Psoas muscle (tissue), 8 donors: ENCODE measurements around the gene SLC7A6. TPM values are rescaled to one million over a fixed set of nuclear protein-coding genes. Genes with fewer than 3 reads are reported as not detected.

Experiments
- ATAC-seq, 4 donors: fragments of 200-7000 bp; cut with Tn5 transposase; one replicate each; pipeline ENCODE4 v1.9.1; 2020; ENCODE audit warnings: moderate library complexity in 3 of 4, mild to moderate bottlenecking in 2 of 4
- DNase-seq, 2 donors: peaks; one replicate each; pipeline ENCODE4 v3.0.0-alpha.2; 2020
- H3K27ac ChIP-seq: fragments of 200-600 bp; one replicate; pipeline ENCODE4 v1.8.0; 2022
- H3K27me3 ChIP-seq, 3 donors: fragments of 200-600 bp in 1 of 3; one replicate each; pipeline versions ENCODE4 v1.6.1 to v1.8.0; 2013 to 2022; ENCODE audit warnings: low read length in 2 of 3, mild to moderate bottlenecking in 2 of 3, moderate library complexity in 1 of 3; ENCODE audit not compliant: insufficient read depth in 3 of 3
- H3K36me3 ChIP-seq, 2 donors: fragments of 200-600 bp in 1 of 2; one replicate each; pipeline versions ENCODE4 v1.6.1 to v1.8.0; 2013 to 2022; ENCODE audit warnings: low read depth in 1 of 2, mild to moderate bottlenecking in 1 of 2, moderate library complexity in 1 of 2; ENCODE audit not compliant: insufficient read depth in 1 of 2
- H3K4me1 ChIP-seq: fragments of 200-600 bp; one replicate; pipeline ENCODE4 v1.8.0; 2022
- H3K4me3 ChIP-seq: fragments of 200-600 bp; one replicate; pipeline ENCODE4 v1.8.0; 2022; ENCODE audit warnings: mild to moderate bottlenecking
- H3K9me3 ChIP-seq: fragments of 200-600 bp; one replicate; pipeline ENCODE4 v1.8.0; 2022
- CTCF ChIP-seq: fragments of 200-600 bp; IDR thresholded peaks from one replicate; pipeline ENCODE4 v1.8.0; 2022; ENCODE audit warnings: antibody characterized with exemption
- WGBS, 3 donors: extraction: QIAGEN DNeasy Blood & Tissue Kit; methylation state at CpG; one replicate each; pipeline versions ENCODE4 v1.1.6 to v1.1.7; 2013; 5-methylcytosine and 5-hydroxymethylcytosine counted together
- intact Hi-C, 2 donors: fragments of 100-400 bp; cut with DNase I; formaldehyde crosslinking; loops; one replicate each; pipeline versions ENCODE4 v1.11.0 to v1.14.2; 2022
- polyA plus RNA-seq, 3 donors: library from polyadenylated mRNA; stranded (reverse); fragments of 200-250 nt; gene quantifications; one replicate each; pipeline ENCODE4 v1.2.3, GENCODE V29; 2013
- total RNA-seq, 4 donors: library from RNA; stranded (reverse); fragmentation: NEBNext Ultra II Directional in 2 of 4; extraction: Animal tissue kit (Norgen Biotek cat#: 25700) in 2 of 4; gene quantifications; one replicate each; pipeline versions ENCODE4 v1.2.1 to v1.2.4, GENCODE V29; 2021 to 2023
- donor health status: healthy with polysubstance abuse.
- donor health status: DM: no; HTN: no; CAD: no; lungs with moderate emphysema.
- donor health status: Bipolar disorder and iron deficiency.
- donor health status: healthy.
- donor health status: DM: yes; HTN: yes; CAD: no.
- donor health status: DM: no; HTN: no; CAD: no.
- donor health status: DM: no; HTN: no; CAD: no.
- donor health status: DM: yes; HTN: yes; CAD: no.

Gene SLC7A6
- total and polyA plus RNA-seq, 7 donors = 9.2 to 217 (median 48.7) TPM

GRCh38 chr16:68332411-68333121 lies 68.2 kb downstream of the SLC7A6 start:
- 50 to 62% (median 51%) methylated on average over 7 of the region's 7 CpGs for WGBS, 3 donors
- peak in 1 of 4 donors; percentile 3 for ATAC-seq
- Histone ChIP-seq H3K36me3 (peaks cover 0 to 57% of the 10 kb centered on the region in 2 donors), H3K4me3 (no peak overlapping the region), H3K4me1 (peaks cover 28% of the 10 kb centered on the region), H3K9me3 (no peaks in the 10 kb centered on the region), H3K27me3 (no peaks in the 10 kb centered on the region), H3K27ac (peak overlapping the region; percentile 56)
- no peak for TF ChIP-seq CTCF
- peak in 1 of 2 donors; percentile 19 for DNase-seq
- intact Hi-C loops = no loop called here

DNA sequence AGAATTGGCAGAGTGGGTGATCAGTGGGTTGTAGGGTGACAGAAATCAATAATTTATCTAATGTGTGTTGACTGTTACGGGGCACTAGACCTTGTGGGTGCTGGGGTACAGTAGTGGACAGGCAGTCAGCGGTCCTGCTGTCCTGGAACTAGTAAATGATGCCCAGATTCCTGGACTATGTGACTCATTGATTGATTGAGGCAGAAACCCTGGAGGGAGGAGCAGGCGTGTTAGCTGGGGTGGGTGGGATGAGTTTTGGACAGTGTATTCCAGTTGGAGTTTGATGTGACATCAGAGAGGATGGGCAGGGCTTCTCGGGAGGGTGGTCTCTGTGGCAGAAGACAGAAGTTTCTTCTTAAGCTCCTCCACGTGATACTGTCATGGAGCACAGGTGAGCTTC lies 70.8 kb downstream of the SLC7A6 start:
- Histone ChIP-seq H3K36me3 (peaks cover 8 to 70% of the 10 kb centered on the region in 2 donors), H3K4me3 (no peak overlapping the region), H3K27me3 (no peaks in the 10 kb centered on the region), H3K27ac (no peak overlapping the region), H3K4me1 (peaks cover 28% of the 10 kb centered on the region), H3K9me3 (no peaks in the 10 kb centered on the region)
- no peak for TF ChIP-seq CTCF
- DNase-seq = no peak
- peak in 3 of 4 donors; percentile 24 to 37 (median 28) for ATAC-seq
- intact Hi-C loops = no loop called here
- WGBS, 3 donors = 88 to 90% (median 90%) methylated on average over 5 of the region's 5 CpGs

DNA sequence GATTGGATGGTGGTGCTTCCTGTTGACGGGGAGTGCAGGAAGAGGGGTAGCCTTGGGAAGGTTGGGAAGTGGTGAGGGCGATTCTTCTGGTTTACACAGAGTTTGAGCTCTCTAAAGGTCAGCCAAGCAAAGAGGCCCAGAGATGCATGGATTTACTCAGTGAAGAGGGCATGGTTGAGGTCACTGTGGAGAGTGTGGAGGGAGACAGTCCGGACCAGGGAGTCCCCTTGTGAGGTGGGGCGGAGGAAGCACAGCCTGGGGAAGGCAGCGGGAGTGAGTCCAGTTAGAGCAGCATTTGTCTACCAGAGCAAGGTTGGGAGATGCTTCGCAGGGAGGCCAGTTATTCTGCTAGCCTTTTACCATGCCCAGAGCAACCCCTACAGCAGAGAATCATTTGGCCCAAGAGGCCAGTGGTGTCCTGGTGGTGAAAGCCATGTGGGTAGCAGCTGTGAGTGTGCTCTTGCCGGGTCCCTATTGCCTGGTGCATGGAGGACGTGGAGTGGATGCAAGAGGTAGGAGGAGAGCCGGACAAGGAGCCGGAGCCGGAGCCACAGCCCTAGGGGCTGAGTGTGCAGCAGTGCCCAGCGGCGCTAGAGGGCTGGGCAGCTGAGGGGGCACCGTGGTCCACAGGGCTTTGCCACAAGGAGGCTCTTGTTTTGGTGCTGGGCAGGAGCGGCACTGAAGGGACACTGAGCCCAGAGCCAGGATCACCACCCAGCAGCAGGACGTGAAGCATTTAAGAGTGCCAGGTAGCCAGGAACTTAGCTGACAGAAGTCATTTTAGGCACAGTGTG lies 74.2 kb downstream of the SLC7A6 start:
- no peak overlapping the region for H3K4me3 ChIP-seq
- 89 to 97% (median 96%) methylated on average over 16 of the region's 16 CpGs for WGBS, 3 donors
- H3K9me3 ChIP-seq = no peaks in the 10 kb centered on the region
- H3K27ac ChIP-seq = no peak overlapping the region
- peaks cover 35% of the 10 kb centered on the region for H3K4me1 ChIP-seq
- TF ChIP-seq CTCF = no peak
- no peak for ATAC-seq
- no peaks in the 10 kb centered on the region for H3K27me3 ChIP-seq
- no peak for DNase-seq
- intact Hi-C loops = no loop called here
- peaks cover 8 to 69% of the 10 kb centered on the region in 2 donors for H3K36me3 ChIP-seq

- Histone ChIP-seq H3K36me3 (peaks cover 8 to 71% of the 10 kb centered on the region in 2 donors), H3K27ac (no peak overlapping the region), H3K27me3 (no peaks in the 10 kb centered on the region), H3K4me1 (peaks cover 36% of the 10 kb centered on the region), H3K9me3 (no peaks in the 10 kb centered on the region), H3K4me3 (no peak overlapping the region)
- 88 to 94% (median 92%) methylated on average over 13 of the region's 13 CpGs for WGBS, 3 donors
- DNase-seq (no peak), ATAC-seq (no peak)
- no peak for TF ChIP-seq CTCF
- intact Hi-C loops = no loop called here
Observed at GRCh38 chr16:68339214-68339613, 74.9 kb downstream of the SLC7A6 start.
